Measurements from ENCODE around the gene OR4K17.
"Not testable (repeated sequence)": the region's sequence is repeated elsewhere in the genome, so short reads cannot be mapped to it uniquely, and the experiment has no call there.

OR4K17 gene, protein sequence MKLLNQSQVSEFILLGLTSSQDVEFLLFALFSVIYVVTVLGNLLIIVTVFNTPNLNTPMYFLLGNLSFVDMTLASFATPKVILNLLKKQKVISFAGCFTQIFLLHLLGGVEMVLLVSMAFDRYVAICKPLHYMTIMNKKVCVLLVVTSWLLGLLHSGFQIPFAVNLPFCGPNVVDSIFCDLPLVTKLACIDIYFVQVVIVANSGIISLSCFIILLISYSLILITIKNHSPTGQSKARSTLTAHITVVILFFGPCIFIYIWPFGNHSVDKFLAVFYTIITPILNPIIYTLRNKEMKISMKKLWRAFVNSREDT

DNA sequence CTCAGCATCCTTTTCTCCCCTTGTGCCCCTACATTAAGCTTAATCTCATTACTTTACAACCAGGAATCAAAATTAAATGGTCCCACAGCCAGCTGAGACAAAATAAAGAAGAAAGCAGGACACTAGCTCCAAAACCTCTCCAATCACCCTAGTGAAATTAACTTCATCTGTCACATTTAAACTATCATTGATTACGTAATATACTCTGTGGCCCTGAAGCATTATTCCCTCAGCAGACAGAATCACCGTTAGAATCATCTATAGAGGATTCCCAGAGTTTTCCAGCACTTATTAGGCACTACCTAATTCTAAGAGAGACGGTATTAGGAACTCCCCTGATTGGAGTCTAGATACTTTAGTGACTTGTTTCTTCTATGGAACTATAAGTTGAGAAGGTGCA, at the start of gene OR4K17:
OR4K17 (plus strand) TSS at position 302 of the 400 bp plus-strand sequence. CDS start 6,761 bp downstream, outside the sequence.
- no peaks in the 10 kb centered on the region for H3K36me3 ChIP-seq (ENCODE audit: insufficient read depth, low read length)
- H2AFZ ChIP-seq (ENCODE audit: low read length, unreplicated experiment) = no peak within 1 kb of the TSS
- H3K79me2 ChIP-seq (ENCODE audit: control insufficient read depth, insufficient read depth, low read length, unreplicated experiment) = no peaks in the 10 kb centered on the region
- no peaks in the 10 kb centered on the region for H3K4me1 ChIP-seq (ENCODE audit: control insufficient read depth, insufficient read depth, low read length, unreplicated experiment)
- no peak within 1 kb of the TSS for H3K4me3 ChIP-seq (ENCODE audit: low read depth, low read length)
- no peak within 1 kb of the TSS for H3K27ac ChIP-seq (ENCODE audit: low read depth, low read length)
- no peaks in the 10 kb centered on the region; the same call in 1 of the 2 replicates for H3K27me3 ChIP-seq (ENCODE audit: insufficient read depth, low read length)

DNA sequence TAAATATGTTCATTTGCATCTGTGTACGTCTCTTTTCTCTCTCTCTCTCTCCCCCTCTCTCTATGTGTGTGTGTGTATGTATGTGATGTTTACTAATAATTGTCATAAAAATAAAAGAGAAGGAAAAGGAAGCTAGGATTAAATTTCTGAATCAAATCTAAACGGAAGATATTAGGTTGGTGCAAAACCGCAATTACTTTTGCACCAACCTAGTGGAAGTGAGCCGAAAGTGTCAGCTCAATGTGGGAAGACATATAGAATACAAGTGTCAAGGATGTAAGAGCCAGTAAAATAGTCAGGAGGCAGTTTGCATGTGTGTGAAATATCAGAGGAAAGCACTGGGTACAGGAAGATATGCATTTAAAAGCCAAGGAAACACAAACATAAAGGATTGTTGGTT, 18.5 kb upstream of the OR4K17 start:
- Histone ChIP-seq H3K36me3 (ENCODE audit: insufficient read depth, low read length) (no peaks in the 10 kb centered on the region), H3K4me1 (ENCODE audit: control insufficient read depth, insufficient read depth, low read length, unreplicated experiment) (no peaks in the 10 kb centered on the region), H3K79me2 (ENCODE audit: control insufficient read depth, insufficient read depth, low read length, unreplicated experiment) (no peaks in the 10 kb centered on the region), H2AFZ (ENCODE audit: low read length, unreplicated experiment) (no peak overlapping the region), H3K27ac (ENCODE audit: low read depth, low read length) (no peak overlapping the region), H3K4me3 (ENCODE audit: low read depth, low read length) (no peak overlapping the region), H3K27me3 (ENCODE audit: insufficient read depth, low read length) (0 out of 2 replicates have a peak, but pooled peaks cover 3% of the 10 kb centered on the region)

DNA sequence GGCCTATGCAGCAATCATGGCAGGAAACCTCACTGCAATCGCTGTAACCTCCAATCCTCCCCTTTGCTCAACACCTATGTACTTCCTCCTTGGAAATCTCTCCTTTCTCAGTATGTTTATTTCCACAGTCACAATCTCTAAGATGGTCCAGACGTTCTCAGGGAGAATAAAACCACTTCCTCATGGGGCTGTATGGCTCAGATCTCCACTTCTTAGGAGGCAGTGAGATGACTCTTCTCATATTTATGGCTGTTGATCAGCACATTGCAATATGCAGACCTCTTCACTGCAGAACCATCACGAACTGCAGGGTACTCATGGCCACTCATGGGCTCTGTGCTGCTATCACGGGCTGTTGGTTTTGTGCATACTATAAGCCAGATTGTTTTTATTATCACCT, 17.1 kb upstream of the OR4K17 start:
- H3K4me1 ChIP-seq (ENCODE audit: control insufficient read depth, insufficient read depth, low read length, unreplicated experiment) = no peaks in the 10 kb centered on the region
- no peaks in the 10 kb centered on the region for H3K36me3 ChIP-seq (ENCODE audit: insufficient read depth, low read length)
- 0 out of 2 replicates have a peak, but pooled peaks cover 4% of the 10 kb centered on the region for H3K27me3 ChIP-seq (ENCODE audit: insufficient read depth, low read length)
- no peak overlapping the region for H3K4me3 ChIP-seq (ENCODE audit: low read depth, low read length)
- no peak overlapping the region for H3K27ac ChIP-seq (ENCODE audit: low read depth, low read length)
- H3K79me2 ChIP-seq (ENCODE audit: control insufficient read depth, insufficient read depth, low read length, unreplicated experiment) = no peaks in the 10 kb centered on the region
- H2AFZ ChIP-seq (ENCODE audit: low read length, unreplicated experiment) = no peak overlapping the region

DNA sequence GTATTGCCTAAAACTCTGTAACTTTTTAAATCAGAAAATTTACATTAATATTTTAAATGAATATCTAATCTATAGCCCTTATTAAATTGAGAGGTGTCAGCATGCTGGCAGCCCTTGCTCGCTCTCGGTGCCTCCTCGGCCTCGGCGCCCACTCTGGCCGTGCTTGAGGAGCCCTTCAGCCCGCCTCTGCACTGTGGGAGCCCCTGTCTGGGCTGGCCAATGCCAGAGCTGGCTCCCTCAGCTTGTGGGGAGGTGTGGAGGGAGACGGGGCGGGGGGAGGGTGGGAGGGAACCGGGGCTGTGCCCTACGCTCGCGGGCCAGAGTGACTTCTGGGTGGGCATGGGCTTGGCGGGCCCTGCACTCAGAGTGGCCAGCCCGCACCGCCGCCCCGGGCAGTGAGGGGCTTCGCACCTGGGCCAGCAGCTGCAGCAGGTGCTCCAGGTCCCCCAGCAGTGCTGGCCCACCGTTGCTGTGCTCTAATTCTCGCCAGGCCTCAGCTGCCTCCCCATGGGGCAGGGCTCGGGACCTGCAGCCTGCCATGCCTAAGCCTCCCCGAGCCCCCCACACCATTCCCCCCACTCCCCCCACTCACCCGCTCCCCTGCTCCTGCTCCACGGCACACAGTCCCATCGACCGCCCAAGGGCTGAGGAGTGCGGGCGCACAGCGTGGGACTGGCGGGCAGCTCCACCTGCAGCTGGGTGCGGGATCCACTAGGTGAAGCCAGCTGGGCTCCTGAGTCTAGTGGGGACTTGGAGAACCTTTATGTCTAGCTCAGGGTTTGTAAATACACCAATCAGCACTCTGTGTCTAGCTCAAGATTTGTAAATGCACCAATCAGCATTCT, 11.4 kb upstream of the OR4K17 start:
- not testable (repeated sequence) for H3K36me3 ChIP-seq (ENCODE audit: insufficient read depth, low read length); H3K4me1 ChIP-seq (ENCODE audit: control insufficient read depth, insufficient read depth, low read length, unreplicated experiment); H3K4me3 ChIP-seq (ENCODE audit: low read depth, low read length); H3K27ac ChIP-seq (ENCODE audit: low read depth, low read length); H3K27me3 ChIP-seq (ENCODE audit: insufficient read depth, low read length); H2AFZ ChIP-seq (ENCODE audit: low read length, unreplicated experiment); H3K79me2 ChIP-seq (ENCODE audit: control insufficient read depth, insufficient read depth, low read length, unreplicated experiment)

DNA sequence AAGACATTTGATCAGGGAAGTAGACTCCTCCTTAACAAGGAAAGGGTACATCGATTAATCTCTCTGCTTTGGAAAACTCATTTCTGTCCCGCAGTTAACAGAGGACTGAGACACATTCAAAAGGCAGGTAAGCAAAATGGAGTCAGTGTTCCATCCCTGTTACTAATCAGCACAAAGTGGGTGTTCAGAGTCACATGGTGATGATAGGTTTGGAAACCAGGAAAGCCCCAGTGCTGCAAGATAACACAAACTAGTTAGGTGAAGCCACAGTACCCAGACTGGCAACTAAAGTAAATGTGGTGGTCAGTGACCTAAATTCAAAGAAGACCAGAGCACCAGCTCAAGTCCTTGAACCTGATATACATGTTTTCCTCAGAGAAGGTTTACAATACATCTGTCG, 1.8 kb downstream of the OR4K17 start:
- no peaks in the 10 kb centered on the region for H3K4me1 ChIP-seq (ENCODE audit: control insufficient read depth, insufficient read depth, low read length, unreplicated experiment)
- no peaks in the 10 kb centered on the region; the same call in 1 of the 2 replicates for H3K27me3 ChIP-seq (ENCODE audit: insufficient read depth, low read length)
- H2AFZ ChIP-seq (ENCODE audit: low read length, unreplicated experiment) = no peak overlapping the region
- no peaks in the 10 kb centered on the region for H3K36me3 ChIP-seq (ENCODE audit: insufficient read depth, low read length)
- H3K4me3 ChIP-seq (ENCODE audit: low read depth, low read length) = no peak overlapping the region
- no peak overlapping the region for H3K27ac ChIP-seq (ENCODE audit: low read depth, low read length)
- no peaks in the 10 kb centered on the region for H3K79me2 ChIP-seq (ENCODE audit: control insufficient read depth, insufficient read depth, low read length, unreplicated experiment)

DNA sequence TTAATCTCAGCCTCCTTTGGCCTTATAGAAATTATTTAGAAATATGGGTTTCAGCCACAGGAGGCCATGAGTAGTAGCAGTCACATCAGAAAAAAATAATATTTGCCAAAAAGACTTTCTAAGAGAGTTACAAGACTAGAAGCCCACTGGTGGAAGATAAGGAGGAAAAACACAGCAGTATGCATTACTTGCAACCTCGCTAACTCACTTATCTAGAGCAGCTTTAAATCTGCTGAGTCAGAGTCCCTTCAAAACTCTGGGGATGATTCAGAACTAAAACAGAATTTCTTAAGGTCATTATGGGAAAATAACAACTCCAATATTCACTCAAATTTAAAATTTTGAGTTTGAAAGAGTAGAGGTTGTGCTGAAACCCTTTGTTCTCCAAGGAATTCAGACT, 6.2 kb downstream of the OR4K17 start:
- H3K36me3 ChIP-seq (ENCODE audit: insufficient read depth, low read length) = no peaks in the 10 kb centered on the region
- no peak overlapping the region for H3K27ac ChIP-seq (ENCODE audit: low read depth, low read length)
- H3K79me2 ChIP-seq (ENCODE audit: control insufficient read depth, insufficient read depth, low read length, unreplicated experiment) = no peaks in the 10 kb centered on the region
- no peaks in the 10 kb centered on the region for H3K4me1 ChIP-seq (ENCODE audit: control insufficient read depth, insufficient read depth, low read length, unreplicated experiment)
- H2AFZ ChIP-seq (ENCODE audit: low read length, unreplicated experiment) = no peak overlapping the region
- H3K4me3 ChIP-seq (ENCODE audit: low read depth, low read length) = no peak overlapping the region
- no peaks in the 10 kb centered on the region for H3K27me3 ChIP-seq (ENCODE audit: insufficient read depth, low read length)

DNA sequence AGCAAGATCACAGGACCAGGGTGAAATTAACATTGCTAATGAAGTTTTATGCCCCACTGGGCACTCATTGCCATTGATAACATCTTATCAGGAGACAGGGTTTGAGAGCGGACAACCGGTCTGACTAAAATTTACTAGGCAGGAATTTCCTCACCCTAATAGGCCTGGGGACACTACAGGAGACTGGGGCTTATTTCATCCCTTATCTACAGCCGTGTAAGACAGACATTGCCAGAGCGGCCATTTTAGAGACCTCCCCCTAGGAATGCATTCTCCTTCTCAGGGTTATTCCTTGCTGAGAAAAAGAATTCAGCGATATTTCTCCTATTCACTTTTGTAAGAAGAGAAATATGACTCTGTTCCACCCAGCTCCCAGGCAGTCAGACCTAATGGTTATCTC, 8.3 kb downstream of the OR4K17 start:
- Histone ChIP-seq H3K79me2 (ENCODE audit: control insufficient read depth, insufficient read depth, low read length, unreplicated experiment) (no peaks in the 10 kb centered on the region), H3K4me3 (ENCODE audit: low read depth, low read length) (no peak overlapping the region), H3K4me1 (ENCODE audit: control insufficient read depth, insufficient read depth, low read length, unreplicated experiment) (no peaks in the 10 kb centered on the region), H3K27ac (ENCODE audit: low read depth, low read length) (no peak overlapping the region), H3K36me3 (ENCODE audit: insufficient read depth, low read length) (no peaks in the 10 kb centered on the region), H2AFZ (ENCODE audit: low read length, unreplicated experiment) (no peak overlapping the region), H3K27me3 (ENCODE audit: insufficient read depth, low read length) (no peaks in the 10 kb centered on the region)

DNA sequence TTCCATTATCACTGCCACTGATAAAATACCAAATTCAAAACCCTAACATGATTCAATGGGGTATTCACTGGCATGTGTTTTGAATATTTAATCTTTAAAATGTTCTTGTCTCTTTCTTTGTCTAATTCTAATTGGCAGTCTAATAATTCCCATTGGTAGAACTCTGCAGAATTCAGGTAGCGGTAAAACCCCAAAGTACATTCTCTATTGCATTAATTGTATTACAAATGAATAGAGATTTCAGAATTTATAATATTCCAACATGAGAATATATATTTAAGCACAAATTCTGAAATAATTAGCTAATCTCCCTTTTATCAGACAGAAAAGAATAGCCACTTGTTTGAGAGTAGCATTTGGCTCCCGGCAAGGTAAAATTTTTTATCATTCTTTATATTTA, 28.0 kb downstream of the OR4K17 start, which contains the start of gene OR4N5:
OR4N5 (plus strand) TSS at position 301 of the 400 bp plus-strand sequence. CDS start 4,916 bp downstream, outside the sequence.
- Histone ChIP-seq H3K4me1 (ENCODE audit: control insufficient read depth, insufficient read depth, low read length, unreplicated experiment) (no peaks in the 10 kb centered on the region), H3K27ac (ENCODE audit: low read depth, low read length) (no peak within 1 kb of the TSS), H3K27me3 (ENCODE audit: insufficient read depth, low read length) (peaks cover 18% of the 10 kb centered on the region; the same call in 1 of the 2 replicates), H3K4me3 (ENCODE audit: low read depth, low read length) (no peak within 1 kb of the TSS), H3K79me2 (ENCODE audit: control insufficient read depth, insufficient read depth, low read length, unreplicated experiment) (no peaks in the 10 kb centered on the region), H2AFZ (ENCODE audit: low read length, unreplicated experiment) (no peak within 1 kb of the TSS), H3K36me3 (ENCODE audit: insufficient read depth, low read length) (no peaks in the 10 kb centered on the region)

DNA sequence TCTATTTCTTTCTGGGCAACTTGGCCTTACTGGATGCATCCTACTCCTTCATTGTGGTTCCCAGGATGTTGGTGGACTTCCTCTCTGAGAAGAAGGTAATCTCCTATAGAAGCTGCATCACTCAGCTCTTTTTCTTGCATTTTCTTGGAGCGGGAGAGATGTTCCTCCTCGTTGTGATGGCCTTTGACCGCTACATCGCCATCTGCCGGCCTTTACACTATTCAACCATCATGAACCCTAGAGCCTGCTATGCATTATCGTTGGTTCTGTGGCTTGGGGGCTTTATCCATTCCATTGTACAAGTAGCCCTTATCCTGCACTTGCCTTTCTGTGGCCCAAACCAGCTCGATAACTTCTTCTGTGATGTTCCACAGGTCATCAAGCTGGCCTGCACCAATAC, 33.4 kb downstream of the OR4K17 start:
- H3K4me1 ChIP-seq (ENCODE audit: control insufficient read depth, insufficient read depth, low read length, unreplicated experiment) = no peaks in the 10 kb centered on the region
- peaks cover 25% of the 10 kb centered on the region; the same call in 1 of the 2 replicates for H3K27me3 ChIP-seq (ENCODE audit: insufficient read depth, low read length)
- H3K4me3 ChIP-seq (ENCODE audit: low read depth, low read length) = no peak overlapping the region
- no peaks in the 10 kb centered on the region for H3K36me3 ChIP-seq (ENCODE audit: insufficient read depth, low read length)
- H3K79me2 ChIP-seq (ENCODE audit: control insufficient read depth, insufficient read depth, low read length, unreplicated experiment) = no peaks in the 10 kb centered on the region
- no peak overlapping the region for H3K27ac ChIP-seq (ENCODE audit: low read depth, low read length)
- no peak overlapping the region for H2AFZ ChIP-seq (ENCODE audit: low read length, unreplicated experiment)

DNA sequence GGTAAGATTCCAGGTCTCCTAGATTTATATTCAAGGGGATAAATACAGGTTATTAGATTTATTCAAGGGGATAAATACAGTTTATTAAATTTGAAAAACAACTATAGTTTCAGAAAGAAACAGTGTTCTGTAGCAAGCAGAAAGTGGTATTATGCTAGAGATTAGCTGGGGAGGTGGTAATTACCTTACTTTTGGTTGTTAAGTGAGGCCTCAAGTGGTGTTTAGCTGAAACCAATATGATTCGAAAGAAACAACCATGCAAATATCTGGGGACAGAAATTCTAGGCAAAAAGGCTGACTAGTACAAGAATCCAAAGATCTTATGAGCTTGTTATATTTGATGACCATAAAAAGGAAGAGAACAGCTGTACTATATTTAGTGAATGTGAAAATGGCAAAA, 34.3 kb downstream of the OR4K17 start:
- Histone ChIP-seq H3K4me3 (ENCODE audit: low read depth, low read length) (no peak overlapping the region), H2AFZ (ENCODE audit: low read length, unreplicated experiment) (no peak overlapping the region), H3K27ac (ENCODE audit: low read depth, low read length) (no peak overlapping the region), H3K36me3 (ENCODE audit: insufficient read depth, low read length) (no peaks in the 10 kb centered on the region), H3K27me3 (ENCODE audit: insufficient read depth, low read length) (peaks cover 25% of the 10 kb centered on the region; the same call in 1 of the 2 replicates), H3K4me1 (ENCODE audit: control insufficient read depth, insufficient read depth, low read length, unreplicated experiment) (no peaks in the 10 kb centered on the region), H3K79me2 (ENCODE audit: control insufficient read depth, insufficient read depth, low read length, unreplicated experiment) (no peaks in the 10 kb centered on the region)

Data from ACC112 (cell line).